ENCODE measurements around the gene DDX4.

DDX4 gene

GRCh38 chr5:55866485-55866884 is 128.6 kb downstream of the DDX4 start:
- no peak for DNase-seq (ENCODE audit: low read depth)

Data from stimulated activated CD8-positive, alpha-beta memory T cell treated with anti-CD3 and anti-CD28 coated beads, Interleukin-12 subunit alpha, Interleukin-12 subunit beta, amount 100 ng/mL, for 1 hour (primary cell).